ENCODE data around the gene CADM3.

CADM3 gene

GRCh38 chr1:159146980-159147379 is 24.4 kb upstream of the CADM3 start:
- Histone ChIP-seq H2AFZ (no peak overlapping the region), H3K36me3 (ENCODE audit: control insufficient read depth, insufficient read depth, low read length) (no peaks in the 10 kb centered on the region), H3K4me3 (ENCODE audit: low read depth, low read length) (no peak overlapping the region), H3K4me1 (no peaks in the 10 kb centered on the region), H3K79me2 (no peaks in the 10 kb centered on the region), H3K9ac (no peak overlapping the region), H3K4me2 (ENCODE audit: low read length) (no peak overlapping the region), H3K9me3 (ENCODE audit: control insufficient read depth, low read length) (no peaks in the 10 kb centered on the region), H3K27ac (no peak overlapping the region), H3K27me3 (ENCODE audit: control insufficient read depth, insufficient read depth, low read length) (no peaks in the 10 kb centered on the region)
- no peak for TF ChIP-seq CTCF (IDR thresholded peaks at IDR 0.05)

GRCh38 chr1:159152031-159152430 is 19.4 kb upstream of the CADM3 start:
- Histone ChIP-seq H3K4me3 (ENCODE audit: low read depth, low read length) (no peak overlapping the region), H3K4me1 (no peaks in the 10 kb centered on the region), H3K27ac (no peak overlapping the region), H3K79me2 (no peaks in the 10 kb centered on the region), H3K4me2 (ENCODE audit: low read length) (no peak overlapping the region), H3K36me3 (ENCODE audit: control insufficient read depth, insufficient read depth, low read length) (no peaks in the 10 kb centered on the region), H3K9me3 (ENCODE audit: control insufficient read depth, low read length) (no peaks in the 10 kb centered on the region), H3K27me3 (ENCODE audit: control insufficient read depth, insufficient read depth, low read length) (no peaks in the 10 kb centered on the region), H2AFZ (no peak overlapping the region), H3K9ac (no peak overlapping the region)
- TF ChIP-seq CTCF (IDR thresholded peaks at IDR 0.05): no peak

GRCh38 chr1:159161001-159161718 is 10.3 kb upstream of the CADM3 start:
- no peak overlapping the region for H3K4me3 ChIP-seq (ENCODE audit: low read depth, low read length)
- no peak overlapping the region for H3K9ac ChIP-seq
- peak; percentile 73 for TF ChIP-seq CTCF (IDR thresholded peaks at IDR 0.05)

GRCh38 chr1:159161719-159162026 is 9.7 kb upstream of the CADM3 start:
- no peak for TF ChIP-seq CTCF (IDR thresholded peaks at IDR 0.05)
- no peaks in the 10 kb centered on the region for H3K79me2 ChIP-seq
- no peak overlapping the region for H3K4me3 ChIP-seq (ENCODE audit: low read depth, low read length)
- H3K27me3 ChIP-seq (ENCODE audit: control insufficient read depth, insufficient read depth, low read length): no peaks in the 10 kb centered on the region
- no peak overlapping the region for H3K9ac ChIP-seq
- H3K27ac ChIP-seq: no peak overlapping the region
- H3K36me3 ChIP-seq (ENCODE audit: control insufficient read depth, insufficient read depth, low read length): no peaks in the 10 kb centered on the region
- no peaks in the 10 kb centered on the region for H3K9me3 ChIP-seq (ENCODE audit: control insufficient read depth, low read length)
- H3K4me1 ChIP-seq: no peaks in the 10 kb centered on the region
- no peak overlapping the region for H3K4me2 ChIP-seq (ENCODE audit: low read length)
- H2AFZ ChIP-seq: no peak overlapping the region

More at GRCh38 chr1:159161001-159161718, 10.3 kb upstream of the CADM3 start:
- H3K79me2 ChIP-seq: no peaks in the 10 kb centered on the region
- no peaks in the 10 kb centered on the region for H3K27me3 ChIP-seq (ENCODE audit: control insufficient read depth, insufficient read depth, low read length)
- H3K4me2 ChIP-seq (ENCODE audit: low read length): no peak overlapping the region
- H3K4me1 ChIP-seq: no peaks in the 10 kb centered on the region
- H3K27ac ChIP-seq: no peak overlapping the region
- H2AFZ ChIP-seq: peak overlapping the region; percentile 42
- H3K36me3 ChIP-seq (ENCODE audit: control insufficient read depth, insufficient read depth, low read length): no peaks in the 10 kb centered on the region
- no peaks in the 10 kb centered on the region for H3K9me3 ChIP-seq (ENCODE audit: control insufficient read depth, low read length)

Measured in parathyroid adenoma (tissue), 2 donors.